ENCODE measurements around the gene TXNDC5.

GRCh38 chr6:7916959-7917358 lies 6.4 kb upstream of the TXNDC5 start:
- TF ChIP-seq CTCF (IDR thresholded peaks at IDR 0.05) (no peak), POLR2A (IDR thresholded peaks at IDR 0.05) (no peak)

All from adrenal gland (tissue), 5 donors.